ENCODE measurements around the gene CAMK1D.
"Not testable (repeated sequence)": the region's sequence is repeated elsewhere in the genome, so short reads cannot be mapped to it uniquely, and the experiment has no call there.

CAMK1D gene

DNA sequence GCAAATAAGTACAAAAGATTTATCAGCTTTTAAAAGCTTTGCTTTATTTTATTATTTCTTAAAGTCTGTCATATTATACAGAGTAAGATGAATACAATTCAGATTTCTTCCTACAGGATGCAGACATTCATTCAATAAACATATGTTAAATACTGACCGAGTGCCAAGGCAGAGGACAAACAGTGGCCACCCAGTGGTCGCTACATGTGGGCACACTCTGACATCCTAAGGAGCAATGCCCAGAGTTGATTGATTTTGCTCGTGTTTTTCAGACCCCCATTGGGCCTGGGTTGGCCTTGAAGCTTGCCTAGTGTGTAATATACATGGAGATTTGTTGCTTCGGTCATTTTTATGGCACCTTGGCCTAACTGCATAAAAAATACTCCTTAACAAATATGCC is 451.0 kb downstream of the CAMK1D start:
- no peak for DNase-seq

DNA sequence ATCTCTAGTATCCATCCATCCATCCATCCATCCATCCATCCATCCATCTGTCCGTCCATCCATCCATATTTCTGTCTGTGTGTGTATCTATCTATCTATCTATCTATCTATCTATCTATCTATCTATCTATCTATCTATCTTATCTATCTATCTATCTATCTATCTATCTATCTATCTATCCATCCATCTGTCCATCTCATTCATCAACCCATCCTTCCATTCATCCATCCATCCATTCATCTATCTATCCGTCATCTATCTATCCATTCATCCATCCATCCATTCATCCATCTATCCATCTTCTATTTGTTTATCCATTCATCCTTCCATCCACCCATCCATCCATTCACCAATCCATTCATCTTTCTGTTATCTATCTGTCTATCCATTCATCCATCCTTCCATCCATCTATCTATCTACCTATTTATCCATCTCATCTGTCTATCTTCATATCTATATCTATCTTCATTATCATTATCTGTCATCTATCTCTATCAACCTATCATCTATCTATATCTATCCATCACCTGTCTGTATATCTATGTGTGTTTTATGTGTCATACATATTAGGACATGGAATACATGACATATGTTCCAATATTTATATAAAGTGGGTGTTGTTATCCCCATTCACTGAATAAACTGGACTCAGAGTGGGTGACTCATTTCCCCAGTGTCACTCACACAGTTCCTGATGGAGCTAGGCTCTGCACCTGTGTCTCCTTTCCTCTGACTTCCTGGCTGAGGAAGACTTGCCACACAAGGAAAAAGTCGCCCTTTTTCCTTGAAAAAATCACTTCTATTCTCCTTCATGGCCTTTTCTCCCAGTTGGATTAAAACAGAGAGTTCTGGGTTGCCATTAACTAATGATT is 452.1 kb downstream of the CAMK1D start:
- DNase-seq, result no peak

DNA sequence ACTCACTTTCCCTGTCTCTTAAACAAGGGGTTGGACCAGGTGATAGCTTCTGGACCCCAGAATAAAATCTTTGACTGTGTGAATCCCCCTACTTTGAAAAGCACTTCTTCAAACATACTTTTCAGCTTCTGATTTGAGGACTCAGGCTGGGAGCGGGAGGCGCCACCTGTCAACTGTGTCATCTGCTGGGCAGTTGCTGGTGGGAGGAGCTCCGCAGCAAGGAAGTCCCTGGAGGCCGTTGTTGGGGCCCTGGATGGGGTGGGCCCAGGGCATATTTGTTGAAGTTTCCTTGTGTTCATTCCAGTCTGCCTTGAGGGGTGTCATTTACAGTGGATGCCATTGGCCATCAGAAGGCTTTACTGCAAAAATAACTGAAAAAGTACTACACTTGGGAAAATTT is 454.4 kb downstream of the CAMK1D start:
- DNase-seq, result no peak

DNA sequence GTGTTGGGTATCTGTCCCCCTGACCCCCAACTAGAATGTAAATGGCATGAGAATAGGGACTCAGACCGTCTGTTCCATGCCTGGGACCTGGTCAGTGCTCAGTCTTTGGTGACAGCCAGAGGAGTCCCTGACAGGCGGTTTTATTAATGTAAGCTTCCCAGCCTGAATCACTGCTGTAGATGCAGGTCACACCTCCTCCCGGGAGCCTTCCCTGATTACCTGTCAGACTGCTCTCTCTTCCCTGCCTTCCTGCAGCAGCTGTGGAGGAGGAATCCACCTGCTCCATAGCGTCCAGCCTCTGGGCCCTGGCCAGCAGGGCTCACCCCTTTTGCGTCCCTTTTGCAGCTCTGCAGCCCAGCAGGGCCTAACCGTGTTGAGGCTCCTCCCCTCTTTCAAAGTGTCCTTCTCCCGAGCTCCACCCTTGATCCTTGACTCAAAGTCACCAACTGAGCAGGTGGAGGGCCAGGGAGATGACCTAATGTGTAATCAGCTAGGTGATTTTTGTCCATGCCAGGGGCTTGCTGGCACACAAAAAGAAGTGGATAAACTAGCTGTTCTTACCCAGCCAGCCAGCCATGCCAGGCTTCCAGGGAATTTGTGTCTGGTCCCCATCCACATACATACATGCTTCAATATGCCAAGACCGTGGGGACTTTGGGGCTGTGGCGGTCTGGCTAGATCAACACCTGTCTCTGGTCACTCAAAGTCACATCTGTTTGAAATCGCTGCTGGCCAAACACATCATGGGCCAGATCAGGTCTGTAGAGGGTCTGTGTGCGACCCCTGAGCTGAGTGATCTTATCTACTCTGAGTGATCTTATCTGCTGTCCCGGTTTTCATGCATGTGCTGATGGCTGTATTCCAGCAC is 457.1 kb downstream of the CAMK1D start:
- no peak for DNase-seq

DNA sequence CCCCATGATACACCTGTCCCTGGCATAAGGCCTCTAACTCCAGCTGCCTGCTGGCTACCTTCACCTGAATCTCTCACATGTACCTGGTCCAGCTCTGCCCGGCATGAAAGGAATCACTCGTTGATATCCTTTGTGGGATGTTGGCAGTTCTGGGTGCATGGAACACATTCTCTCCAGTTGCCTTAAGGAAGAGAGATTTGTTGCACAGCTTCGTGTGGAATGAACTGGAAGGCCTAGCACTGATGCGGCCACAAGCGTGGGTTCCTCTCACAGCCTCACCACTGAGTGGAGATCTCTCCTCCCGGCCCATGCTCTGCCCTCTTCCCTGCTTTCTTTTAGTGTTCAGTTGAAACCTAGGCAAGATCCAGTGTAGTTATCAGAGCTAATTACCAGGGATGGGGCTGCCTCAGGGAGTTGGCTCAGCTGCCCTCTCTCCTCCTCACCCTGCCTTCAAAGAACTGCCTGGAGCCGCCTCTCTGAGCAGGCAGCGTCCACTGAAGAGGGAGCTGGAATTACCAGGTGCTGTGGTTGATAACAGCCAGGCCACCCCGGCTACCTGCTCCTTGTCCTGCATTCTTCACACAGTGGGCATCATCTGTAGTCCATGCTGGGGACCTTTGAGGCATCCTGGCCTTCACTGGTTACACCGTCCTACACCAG is 457.9 kb downstream of the CAMK1D start:
- no peak for DNase-seq

DNA sequence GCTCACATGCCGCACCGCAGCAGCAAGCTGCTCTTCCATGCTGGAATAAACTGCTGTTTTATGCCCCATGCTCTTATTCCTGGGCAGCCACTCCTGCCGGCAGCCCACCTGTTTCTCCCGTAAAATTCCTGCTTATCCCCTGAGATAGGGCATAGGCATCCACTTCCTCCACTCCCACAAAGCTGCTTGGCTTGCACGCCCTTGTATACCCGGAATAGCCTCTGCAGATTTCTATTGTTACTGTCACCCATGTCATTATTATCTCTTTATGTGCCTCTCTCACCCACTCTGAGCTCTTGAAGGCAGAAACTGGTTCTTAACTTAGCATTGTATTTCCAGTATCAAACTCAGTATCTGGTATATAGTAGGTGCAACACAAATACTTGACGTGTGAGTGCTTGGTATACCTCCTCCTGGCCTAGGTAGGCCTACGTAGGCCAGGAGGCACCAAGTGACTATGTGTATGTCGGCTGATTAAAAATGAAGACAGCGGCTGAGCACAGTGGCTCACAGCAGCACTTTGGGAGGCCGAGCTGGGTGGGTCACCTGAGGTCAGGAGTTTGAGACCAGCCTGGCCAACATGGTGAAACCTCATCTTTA is 458.8 kb downstream of the CAMK1D start:
- DNase-seq, result no peak

DNA sequence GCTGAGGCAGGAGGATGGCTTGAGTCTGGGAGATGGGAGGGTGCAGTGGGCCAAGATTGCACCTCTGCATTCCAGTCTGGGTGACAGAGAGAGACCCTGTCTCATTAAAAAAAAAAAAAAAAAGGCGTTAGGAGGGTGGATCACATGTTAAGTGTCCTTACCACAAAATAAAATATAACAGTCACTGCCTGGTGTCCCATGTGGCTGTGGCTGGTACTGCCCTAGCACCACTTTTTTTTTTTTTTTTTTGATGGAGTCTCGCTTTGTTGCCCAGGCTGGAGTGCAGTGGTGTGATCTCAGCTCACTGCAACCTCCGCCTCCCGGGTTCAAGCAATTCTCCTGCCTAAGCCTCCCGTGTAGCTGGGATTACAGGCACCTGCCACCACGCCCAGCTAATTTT is 460.7 kb downstream of the CAMK1D start:
- not testable (repeated sequence) for DNase-seq

DNA sequence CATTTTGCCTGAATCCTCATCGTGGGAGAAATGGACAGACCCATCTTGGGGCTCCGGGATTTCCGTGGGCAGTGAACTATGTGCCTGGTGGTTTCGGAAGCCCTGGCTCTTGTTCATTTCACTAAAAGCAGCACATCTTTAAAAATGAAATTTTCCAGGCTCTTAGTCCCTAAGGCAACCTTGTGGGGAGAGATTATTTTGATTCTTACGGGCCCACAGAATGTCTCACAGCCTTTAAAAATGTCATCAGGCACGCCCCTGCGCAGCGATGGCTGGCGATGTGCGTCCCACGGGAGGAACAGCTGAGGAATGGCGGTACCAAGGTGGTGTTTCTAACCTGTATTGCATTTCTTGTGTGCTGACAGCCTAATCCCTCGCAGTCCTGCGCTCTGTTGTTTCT is 462.5 kb downstream of the CAMK1D start:
- no peak for DNase-seq

DNA sequence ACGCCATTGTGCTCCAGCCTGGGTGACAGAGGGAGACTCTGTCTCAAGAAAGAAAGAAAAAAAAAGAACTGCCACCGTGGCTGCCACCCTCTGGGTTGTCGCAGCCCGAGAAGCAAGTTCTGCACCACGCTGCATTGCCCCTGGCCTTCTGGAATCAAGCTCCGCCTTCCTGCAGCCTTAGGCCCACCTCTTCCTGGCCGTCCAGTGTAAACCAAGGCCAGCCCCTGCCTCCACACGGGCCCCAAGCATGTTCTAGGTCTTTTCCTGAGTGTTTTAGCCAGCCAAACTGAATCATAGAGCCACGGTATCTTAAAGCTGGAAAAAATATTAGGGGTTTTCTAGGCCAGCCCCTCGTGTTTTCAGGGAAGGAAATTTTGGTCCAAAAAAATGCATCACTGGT is 463.2 kb downstream of the CAMK1D start:
- no peak for DNase-seq

DNA sequence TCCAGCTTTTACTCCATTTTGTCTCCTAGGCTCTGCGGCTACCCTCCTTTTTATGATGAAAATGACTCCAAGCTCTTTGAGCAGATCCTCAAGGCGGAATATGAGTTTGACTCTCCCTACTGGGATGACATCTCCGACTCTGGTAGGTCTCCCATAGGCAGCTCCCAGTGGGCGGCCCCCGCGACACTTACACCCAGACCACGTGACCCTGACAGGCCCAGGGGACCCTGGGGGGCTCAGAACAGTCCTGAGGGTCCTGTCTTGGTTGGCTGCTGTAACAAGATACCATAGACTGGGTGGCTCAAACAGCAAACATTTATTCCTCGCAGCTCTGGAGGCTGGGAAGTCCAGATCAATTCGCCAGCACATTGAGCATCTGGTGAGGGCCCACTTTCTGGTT is 464.8 kb downstream of the CAMK1D start:
- no peak for DNase-seq

DNA sequence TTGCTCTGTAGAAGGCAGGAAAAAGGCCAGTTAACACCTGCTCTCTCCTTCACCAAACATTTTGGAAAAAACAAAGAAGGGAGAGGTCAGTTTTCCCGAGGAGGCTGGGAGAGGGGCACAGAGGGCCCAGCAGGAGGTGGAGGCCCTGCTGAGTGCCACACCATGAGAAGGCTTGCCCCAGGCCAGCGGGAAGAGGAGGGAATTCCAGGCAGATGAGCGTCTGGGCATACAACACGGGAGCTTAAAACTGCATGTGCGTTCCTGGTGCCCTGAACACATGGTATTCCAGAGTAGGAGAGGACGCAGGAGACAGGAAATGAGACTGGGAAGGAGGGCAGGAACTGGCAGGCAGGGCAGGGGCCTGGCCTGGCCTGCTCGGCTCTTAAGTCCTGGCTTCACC is 469.7 kb downstream of the CAMK1D start:
- DNase-seq, result no peak

DNA sequence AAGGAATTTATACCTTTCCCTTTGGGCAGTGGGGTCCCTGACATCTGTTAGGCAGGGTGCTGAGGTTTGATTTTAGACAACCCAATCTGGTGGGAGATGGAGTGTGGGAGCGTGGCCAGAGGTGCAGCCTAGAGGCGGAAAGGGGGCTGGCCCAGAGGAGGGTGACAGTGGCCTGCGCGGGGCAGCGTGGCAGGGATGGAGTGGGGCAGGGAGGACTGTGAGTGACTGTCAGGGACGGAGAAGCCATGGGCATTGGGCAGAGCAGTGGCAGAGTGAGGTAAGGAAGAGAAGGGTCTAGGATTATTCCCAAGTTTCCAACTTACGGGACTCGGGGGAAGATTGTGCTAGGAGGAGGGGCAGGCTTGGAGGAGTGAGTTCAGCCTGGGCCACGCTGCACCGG is 470.3 kb downstream of the CAMK1D start:
- DNase-seq, result no peak

DNA sequence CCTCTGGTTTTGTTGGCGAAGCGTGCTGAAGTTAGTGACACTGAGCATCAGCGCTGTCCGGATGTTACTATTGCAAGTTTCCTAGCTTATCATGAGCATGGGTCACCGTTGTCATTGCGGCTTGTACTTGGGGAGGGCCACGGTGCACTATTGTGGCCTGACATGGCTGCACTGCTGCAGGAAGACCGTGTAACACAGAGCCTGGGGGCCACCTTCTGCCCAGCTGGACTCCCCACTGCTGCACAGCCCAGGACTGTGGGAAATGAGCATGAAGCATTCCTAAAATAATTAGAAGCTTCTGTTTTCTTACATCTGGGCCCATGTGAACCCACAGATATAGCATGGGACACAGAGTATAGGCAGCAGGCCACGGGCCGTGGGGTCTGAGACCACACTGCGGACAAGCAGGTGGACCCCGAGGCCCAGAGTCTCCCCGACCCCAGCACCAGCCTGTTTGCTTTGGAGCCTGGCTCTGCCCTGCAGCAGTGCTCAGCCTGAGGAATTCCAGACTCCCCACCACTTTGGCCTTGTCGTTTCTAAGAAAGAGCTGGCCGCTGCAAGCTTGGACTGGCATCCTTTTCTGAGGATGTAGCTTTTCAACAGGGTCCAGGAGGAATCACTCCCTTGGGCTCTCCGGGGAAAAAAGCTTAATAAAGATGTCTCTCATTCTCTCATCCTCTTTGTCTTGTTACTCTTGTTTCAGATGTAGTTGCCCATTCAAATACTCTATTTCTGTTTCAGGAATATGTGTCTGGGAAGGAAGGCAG is 473.0 kb downstream of the CAMK1D start:
- no peak for DNase-seq

DNA sequence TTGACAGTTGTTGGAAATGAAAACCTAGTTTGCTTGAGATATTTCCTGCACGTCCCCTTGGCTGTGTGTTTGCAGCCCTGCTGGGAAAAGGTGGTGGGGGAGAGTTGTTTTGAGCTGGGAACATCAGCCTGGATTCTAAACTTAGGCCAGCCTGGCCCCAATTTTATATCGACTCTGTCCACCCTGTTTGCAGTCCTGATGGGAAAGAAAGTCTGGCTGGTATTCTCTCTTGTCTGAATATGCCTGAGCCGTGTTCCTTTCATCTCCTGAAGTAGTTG is 473.5 kb downstream of the CAMK1D start:
- DNase-seq, result no peak

DNA sequence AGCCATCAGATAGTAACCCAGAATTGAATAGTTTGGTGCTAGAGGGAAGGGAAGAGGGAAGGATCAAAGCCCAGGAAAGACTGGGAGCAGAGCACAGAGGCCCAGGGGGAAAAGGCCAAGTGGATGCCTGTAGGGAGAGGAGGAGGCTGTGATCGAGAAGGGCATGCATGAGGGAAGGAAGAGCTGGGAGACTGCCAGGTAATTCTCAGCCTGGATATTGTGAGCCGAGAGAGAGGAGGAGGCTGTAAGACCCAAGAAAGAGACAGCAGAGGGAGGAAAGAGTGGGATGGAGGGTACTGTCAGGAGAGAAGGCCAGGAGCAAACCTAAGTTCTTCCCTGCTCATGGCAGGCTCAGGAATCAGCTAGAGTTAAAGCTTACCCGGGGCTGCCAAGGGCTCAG is 474.0 kb downstream of the CAMK1D start:
- no peak for DNase-seq

DNA sequence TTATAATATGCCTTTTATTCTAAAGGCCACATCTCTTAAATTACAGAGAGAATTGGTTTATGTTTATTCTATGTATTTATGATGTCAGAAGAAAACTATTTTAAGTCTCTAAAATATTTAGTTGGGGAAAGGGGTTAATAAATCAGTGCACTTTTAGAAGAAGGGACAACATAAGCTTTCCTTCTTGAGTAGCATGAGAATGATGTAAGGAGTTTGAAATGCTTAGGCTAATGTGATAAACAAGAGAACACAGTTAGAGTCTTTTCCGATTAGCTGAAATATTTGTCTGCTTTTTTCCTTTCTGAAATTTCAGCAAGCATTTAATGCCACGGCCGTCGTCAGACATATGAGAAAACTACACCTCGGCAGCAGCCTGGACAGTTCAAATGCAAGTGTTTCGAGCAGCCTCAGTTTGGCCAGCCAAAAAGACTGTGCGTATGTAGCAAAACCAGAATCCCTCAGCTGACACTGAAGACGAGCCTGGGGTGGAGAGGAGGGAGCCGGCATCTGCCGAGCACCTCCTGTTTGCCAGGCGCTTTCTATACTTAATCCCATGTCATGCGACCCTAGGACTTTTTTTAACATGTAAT is 476.0 kb downstream of the CAMK1D start:
- no peak for DNase-seq

DNA sequence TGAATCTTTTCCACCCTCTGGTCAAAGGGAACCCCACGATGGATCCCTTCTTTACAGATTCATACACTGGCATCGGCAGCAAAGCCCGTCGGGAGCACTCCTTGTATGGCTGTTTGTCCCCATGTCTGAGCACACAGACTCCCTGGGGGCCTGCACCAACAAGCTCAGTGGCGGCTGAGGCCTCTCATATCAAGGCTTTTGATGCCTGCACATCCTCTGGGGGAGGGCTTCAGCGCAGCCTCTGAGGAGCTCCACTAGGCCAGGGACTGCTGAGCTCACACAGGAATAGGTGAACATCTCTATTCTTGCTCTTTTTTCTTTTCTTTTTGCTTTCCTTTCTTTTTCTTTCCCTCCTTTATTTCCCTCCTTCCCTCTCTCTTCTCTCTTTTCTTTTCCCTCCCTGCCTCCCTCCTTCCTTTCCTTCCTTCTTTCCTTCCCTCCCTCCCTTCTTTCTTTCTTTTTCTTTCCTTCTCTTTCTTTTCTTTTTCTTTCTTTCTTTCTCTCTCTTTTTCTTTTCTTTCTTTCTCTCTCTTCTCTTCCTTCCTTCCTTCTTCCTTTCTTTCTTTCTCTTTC is 477.5 kb downstream of the CAMK1D start:
- DNase-seq, result no peak

DNA sequence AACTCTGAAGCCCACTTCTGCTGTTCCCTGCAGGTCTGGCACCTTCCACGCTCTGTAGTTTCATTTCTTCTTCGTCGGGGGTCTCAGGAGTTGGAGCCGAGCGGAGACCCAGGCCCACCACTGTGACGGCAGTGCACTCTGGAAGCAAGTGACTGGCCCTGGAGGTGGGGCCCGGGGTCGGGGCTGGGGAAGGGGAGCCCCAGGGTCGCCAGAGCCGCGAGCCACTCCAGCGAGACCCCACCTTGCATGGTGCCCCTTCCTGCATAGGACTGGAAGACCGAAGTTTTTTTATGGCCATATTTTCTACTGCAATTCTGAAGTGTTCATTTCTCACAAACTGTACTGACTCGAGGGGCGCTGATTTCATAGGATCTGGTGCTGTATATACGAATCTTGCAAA is 479.4 kb downstream of the CAMK1D start:
- no peak for DNase-seq

DNA sequence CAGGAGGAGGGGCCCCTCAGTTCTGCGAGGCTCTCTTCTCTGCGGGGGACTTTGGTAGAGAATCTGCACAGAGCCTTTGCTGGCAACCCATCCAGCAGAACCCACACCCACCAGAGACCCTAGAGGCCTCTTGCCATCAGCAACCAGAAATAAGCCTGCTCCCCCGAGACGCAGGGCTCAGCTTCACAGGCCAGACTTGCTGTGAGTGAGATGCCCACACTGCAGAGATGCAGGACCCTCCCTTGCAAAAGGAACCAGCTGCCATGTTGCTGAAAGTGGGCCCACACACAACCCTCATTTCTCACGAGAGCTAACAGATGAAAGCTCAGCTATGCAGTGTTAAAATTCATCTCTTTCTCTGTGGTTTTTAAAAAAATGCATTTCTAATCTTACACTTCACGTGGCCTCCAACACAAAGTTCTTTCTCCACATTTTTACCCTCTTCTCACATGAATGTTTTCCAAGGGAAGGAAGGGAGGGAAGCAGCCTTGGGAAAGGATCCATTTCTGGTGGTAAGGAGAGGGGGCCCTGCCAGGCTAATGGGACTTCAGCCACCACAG is 480.6 kb downstream of the CAMK1D start:
- no peak for DNase-seq

DNA sequence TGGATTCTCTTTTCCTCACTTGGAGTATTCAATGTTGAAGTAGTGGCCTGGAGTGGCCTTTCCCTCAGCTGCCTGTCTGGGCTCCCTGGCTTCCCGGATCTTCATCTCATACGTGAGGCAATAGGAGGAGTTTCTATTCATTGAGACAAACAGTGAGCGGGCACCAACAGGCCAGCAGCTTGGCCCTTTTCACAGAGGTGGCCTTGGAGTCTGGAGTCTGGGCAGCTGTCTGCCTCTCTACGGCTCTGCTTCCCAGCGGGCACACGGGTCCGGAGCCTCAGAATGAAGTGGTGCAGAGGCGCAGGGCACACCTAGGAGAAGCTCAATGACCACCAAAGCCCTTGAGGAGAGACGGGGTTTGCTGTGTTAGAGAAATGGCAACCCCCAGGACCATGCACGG is 482.7 kb downstream of the CAMK1D start:
- DNase-seq, result no peak

DNA sequence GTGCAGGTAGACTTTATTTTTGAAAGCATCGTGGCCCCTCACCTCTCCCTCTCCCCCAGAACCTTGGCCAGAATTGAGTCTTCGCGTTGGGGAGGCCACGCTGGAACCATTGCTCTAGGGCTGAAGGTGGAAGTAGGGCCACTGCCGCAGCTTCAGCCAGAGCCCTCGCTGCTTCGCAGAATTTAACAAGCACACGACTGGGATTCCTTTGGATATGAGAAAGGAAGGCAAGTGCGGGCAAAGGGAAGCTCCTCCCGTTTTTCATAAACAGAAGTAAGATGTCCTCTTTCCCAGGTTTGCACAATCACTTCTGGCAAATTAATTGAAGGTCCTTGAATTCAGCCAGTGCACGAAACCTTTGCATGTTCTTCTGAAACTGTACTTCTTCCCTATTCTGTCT is 484.1 kb downstream of the CAMK1D start:
- DNase-seq, result no peak
